ENCODE measurements around the gene RARB.

The RARB gene

DNA sequence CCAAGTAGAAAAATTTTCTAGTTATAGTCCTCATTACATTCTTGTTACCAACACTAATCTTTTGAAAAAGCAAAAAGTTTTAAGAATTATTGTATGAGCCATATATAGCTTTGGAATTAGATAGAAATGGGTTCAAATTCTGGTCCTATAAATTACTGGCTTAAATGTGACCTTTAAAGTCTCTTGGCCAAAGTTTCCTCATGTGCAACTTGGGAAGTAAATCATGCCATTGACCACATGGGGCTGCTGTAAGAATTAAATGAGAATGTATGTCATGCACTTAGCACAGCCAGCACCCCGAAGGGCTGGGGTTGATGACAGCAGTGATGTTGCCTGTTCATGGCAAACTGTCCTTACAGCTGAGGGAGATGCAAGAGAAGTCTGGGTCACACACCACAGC is 128.4 kb downstream of the RARB start:
- no peak for DNase-seq

DNA sequence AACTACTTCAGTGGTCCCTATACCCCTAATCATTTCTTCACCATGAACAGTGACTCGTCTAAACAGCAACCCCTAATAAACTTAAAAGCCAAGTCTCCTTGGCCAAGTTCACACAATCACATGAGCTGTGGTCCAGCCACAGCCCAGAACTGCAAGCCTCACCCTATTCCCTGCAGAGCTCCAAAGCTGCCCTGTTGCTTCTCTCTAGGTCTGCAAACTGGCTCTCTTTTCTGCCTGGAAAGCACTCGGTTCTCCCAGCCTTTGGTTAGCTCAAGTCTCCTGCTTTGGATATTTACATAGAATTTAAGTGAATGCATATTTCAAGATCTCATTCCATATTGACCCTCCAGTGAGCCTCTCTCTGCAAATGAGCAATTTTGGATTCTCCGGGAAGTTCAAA is 129.6 kb downstream of the RARB start:
- DNase-seq = no peak

DNA sequence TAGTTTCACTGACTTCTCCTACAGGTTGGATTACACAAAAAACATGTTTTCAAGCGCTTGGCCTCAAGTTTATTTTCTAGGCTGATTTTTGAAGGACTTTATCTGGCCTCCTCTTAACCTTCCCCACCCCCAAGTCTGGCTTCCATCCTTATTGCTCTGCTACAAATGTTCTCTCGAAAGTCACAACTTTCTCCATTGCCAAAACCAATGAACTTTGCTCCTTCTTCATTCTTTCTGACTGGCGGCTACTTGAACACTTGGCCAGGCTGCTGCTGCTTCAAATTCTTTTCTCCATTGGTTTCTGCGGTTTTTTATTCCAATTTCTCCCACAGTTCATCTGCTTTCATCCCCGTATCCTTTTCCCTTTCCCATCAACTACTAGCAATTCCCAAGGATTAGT is 130.1 kb downstream of the RARB start:
- no peak for DNase-seq

DNA sequence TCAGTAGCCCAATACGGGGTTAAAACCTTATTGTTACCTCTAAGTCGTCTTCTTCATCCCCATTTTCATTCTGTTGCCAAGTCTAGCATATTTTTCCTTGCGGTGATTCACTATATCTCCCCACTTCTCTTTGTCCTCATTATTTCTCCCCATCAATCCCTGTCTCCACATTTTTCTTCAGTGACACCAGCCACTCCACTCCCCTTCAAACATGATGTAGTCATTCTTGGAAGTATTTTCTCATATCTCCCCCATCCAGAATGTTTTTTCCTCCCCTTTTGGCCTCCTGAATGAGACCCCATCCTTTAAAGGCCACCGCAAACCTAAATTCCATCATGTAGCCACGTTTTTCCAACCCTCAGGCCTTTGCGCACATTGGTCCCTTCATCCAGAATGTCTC is 130.7 kb downstream of the RARB start:
- DNase-seq = no peak

DNA sequence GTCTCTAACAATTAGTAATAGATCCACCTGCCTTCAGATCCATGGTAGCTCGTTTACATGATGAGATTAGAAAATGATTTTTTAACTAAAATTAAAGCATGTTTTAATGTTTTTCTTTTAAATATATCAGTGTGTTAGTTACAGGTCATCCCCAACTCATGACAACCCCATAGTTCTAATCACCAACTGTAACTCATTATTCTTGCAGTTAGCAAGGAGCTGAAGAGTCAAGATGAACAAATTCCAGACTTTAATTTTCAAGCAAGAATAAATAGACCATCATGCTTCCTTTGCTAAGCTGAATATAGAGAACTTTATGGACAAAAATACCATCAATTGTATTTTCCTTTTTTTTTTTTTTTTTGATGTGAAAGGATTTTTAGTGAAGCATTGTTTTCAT is 135.5 kb downstream of the RARB start:
- no peak for DNase-seq

DNA sequence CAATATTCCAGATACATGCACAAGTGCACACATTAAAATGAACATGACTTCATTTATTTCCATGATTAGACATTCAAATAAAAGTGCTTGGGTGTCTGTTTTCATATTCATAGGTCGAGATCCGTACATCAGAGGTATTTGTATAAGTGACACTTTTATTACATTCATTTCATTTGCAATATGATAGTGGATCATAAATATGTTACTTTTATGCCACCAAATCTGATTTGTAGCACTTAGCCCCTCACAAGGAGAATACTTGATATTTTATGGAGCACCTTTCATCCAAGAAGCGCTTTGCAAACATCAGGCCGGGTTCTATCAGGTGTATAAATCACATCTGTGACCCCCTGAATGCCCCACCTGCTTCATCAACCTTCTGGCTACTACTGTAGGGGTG is 136.0 kb downstream of the RARB start:
- DNase-seq = no peak

DNA sequence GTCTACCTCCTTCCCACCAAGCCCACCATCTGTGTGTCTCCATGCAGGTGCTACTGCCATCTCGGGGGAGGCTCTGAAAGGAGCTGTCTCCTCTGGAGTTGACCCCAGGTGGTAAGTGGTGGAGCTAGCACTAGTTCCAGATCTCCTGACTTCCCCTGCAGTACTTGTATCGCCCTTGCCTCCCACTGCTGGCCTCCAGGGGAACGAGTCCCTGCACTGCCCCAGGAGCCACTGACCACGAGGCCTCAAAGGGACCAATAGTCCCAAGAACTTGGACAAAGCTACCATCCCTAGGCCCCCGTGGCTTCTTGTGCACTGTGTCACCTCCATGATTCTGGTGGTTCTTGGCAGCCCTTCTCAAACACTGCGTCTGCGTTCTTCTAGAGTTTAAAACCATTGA is 137.7 kb downstream of the RARB start:
- no peak for DNase-seq

DNA sequence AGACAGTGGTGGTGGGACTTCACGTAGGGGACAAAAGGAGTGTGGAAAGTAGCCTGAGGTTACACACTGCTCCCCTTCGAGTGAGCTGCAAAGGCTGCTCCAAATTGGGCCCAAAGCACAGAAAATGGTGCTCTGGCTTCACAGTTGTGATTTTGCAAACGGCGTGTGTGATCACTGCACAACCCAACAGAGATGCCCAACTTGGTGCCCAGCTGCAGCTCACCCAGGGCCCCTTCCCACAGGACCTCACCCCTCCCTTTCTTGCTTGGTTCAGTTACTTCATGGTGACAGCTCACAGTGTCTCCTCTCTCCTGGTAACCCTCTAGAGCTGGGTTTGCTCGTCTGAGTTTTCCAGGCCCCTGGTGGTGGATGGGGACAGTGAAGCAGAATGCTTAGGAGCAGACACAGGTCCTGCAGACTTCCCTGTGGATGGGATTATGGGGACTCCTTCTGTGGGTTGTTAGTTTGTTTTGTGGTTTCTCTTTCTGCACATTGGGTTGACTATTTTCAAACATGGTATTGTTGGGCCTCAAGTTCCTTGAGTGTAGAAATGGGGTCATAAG is 138.4 kb downstream of the RARB start:
- DNase-seq = no peak

DNA sequence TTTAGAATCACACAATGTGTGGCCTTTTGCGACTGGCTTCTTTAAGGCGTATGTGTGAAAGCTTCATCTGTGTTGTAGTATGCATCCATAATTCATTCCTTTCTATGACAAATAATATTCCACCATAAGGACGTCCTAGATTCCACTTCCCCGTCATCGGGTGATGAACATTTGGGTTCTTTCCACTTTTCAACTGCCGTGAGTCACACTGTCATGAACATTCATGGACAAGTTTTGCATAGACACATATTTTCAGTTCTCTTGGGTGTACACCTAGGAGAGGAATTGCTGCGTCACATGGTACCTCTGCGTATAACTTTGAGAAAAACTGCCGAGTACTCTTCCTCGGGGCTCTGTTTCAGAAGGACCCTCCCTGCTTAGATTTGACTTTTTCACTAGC is 139.3 kb downstream of the RARB start:
- no peak for DNase-seq

DNA sequence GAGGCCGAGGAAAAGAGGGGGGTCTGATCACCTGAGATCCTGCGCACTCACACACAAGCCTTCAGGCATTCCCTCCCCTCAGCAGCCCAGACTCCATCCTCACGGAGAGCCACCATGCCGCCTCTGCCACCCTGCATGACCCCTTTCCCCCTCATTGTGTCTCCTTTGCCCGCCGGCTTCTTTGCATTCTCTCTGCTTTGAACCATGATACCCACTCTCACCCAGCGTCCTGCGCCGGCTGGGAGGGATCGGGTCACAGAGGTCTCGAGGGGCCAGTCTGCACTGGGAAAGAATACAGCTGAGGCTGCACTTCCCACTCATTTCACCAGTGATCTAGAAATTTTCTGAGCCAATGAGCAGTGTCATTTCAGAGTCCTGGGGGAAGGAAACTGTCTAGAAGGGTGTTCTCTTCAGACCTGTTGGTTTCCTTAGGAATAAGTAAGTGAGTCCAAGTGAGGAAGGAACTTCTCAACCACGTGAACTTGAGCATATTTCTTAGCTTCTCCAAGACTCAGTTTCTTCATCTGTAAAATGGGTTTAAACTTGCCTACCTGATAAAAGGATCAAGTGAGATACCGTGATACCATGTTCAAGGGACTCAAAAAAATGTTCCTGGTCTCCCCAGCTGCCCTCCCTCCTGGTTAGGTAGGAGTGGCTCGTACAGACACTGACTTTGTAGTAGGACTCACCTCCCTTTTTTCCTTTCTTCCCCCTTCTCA is 139.9 kb downstream of the RARB start:
- no peak for DNase-seq

DNA sequence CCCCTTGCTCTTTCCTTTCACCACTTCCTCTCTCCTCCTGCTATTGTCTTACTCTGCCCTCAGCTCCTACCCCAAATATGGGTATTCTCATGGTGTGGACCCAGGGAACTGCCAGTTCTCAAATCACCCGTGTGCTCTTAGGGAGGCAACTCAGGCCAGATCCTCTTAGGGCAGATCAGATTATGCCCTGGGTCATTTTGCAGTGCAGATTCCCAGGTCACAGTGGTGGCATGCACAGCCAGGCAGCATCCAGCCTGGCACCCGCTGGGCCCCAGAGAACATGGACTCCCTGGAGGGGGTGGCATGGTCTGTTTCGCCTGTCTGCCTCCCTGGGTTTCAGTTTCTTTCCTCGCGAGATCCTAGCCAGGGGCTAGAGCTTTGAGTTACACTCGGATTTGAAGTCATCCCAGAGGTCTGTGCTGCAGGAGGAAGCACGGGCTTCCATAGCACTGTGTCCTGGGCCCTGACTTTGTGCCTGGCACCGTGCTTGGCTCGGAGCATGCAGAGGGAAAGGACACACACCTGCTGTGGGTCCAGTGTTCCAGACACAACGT is 140.5 kb downstream of the RARB start:
- DNase-seq = no peak

DNA sequence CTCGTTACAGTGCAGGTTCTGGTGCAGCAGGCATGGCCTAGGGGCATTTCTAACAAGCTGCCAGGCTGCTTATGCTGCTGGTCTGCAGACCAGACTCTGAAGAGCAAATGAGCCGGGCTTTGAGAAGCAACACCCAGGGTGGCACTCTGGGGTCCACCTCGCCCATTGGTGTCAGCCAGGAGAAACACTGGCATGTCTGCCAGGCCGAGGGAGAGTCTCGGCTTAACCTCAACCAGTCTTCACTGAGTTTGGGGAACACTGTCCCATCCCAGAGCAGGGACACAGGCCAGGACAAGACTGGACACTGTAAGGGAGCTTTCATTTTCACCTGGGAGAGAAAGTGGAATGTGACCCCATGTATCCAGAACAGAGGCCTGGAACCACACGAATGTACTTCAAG is 143.2 kb downstream of the RARB start:
- no peak for DNase-seq

DNA sequence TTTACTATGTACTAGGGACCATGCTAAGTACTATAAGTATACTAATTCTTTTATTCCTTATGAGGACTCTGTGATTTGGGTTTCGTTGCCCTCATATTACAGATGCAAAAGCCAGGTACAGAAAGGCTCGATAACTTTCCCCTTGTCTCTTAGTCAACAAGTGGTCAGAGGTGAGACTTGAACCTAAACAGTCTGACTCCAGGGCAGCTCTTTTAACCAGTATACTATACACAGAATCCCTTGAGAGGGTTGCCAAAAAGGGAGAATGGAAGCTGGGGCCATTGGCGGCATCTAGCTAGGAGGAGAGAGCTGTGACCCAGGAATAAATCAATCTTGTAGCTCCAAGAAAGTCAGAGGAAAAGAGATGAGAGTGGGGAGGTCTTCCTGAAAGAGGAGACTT is 144.3 kb downstream of the RARB start:
- no peak for DNase-seq

DNA sequence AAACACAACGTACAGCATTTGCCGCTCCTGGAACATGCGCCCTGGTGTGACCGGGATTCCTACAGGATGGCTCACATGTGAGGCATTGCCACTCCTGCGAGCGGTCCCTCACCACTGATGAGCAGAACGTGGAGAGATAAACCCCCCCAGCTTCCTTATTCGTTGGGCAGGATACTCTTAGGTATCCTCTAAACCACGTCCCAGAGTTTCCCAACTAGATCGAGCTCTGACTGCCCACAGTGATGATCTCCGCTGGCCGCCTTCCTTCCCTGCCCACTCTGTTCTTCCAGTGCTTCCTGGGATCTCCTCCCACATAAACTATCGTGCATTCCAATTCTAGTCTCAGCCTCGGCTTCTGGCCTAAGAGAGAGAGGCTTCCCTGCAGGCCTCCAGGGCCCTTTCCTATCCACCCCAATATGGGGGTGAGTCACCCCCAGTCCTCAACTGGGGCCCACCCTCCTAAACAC is 144.9 kb downstream of the RARB start:
- DNase-seq = peak; percentile 79

DNA sequence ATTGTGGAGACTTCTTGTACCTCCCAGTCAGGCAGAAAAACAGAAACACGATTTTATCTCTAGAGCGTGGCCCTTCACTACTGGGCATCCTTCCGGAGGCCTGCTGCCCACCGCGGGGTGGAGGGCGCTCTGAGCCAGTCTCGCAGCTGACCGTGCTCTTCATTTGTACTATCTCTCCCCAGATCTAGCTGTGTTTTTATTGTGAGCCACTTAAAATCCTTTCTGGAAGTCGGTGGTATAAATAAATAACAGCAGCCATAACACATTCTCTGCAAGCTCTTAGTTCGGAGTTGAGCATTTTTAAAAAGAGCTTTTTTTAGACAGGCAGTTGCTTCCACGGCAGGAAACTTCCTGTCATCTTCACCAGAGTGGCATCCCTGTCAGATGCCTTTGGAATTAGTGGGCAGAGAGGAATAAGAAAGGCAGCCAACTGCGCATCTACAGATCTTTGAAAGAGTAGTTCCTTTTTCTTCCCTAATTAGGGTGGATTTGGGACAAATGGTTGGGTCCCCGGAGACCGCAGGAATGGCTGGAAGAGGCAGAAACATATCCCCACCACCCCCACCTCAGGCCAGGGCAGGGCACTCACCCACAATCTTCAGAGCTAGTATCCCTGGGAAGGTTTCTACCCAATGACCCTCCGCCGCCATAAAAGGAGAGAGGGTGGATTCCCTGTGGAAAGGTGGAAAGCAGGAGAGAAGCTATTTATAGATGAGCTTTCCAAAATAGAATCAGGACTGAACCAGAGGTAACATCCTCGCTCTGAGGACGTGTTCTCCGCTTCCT is 145.5 kb downstream of the RARB start:
- no peak for DNase-seq

DNA sequence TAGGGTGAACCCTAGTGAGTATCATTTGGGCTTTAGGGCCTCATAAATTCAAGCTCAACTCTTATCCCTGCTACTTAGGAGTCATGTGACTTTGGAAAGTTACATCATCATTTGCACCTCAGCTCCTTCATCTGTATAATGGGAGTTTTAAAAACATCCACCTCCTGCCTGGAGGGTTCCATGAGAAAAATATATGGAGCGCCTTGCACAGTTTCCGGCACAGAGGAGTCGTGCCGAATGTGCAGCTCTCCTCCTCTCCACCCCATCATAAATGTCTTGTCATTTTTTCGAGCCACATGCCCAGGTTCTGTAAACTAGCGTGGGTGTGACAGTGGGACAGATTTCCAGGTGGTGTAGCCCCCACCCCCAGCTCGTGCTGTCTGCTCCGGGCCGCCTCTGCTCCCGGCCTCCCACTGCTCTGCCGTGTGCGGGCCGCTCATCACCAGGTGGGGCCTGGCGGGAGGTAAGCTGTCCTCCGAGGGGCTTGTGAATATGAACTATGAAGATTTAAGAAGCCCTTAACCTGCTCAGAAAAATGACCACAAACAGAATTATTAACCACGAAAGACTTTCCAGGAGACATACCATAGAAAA is 146.2 kb downstream of the RARB start:
- DNase-seq = no peak

DNA sequence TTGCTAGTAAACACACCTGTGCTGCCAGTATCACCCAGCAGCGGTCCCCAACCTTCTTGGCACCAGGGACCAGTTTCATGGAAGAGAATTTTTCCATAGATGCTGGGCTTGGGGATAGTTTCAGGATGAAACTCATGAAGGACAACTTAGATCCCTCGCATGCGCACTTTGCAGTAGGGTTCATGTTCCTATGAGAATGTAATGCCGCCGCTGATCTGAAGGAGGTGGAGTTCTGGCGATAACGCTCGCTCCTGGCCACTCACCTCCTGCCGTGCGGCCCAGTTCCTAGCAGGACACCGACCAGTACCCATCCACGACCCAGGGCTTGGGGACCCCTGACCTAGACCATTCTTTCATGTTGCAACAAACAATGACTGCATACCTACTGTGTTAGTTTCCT is 146.9 kb downstream of the RARB start:
- DNase-seq = no peak

DNA sequence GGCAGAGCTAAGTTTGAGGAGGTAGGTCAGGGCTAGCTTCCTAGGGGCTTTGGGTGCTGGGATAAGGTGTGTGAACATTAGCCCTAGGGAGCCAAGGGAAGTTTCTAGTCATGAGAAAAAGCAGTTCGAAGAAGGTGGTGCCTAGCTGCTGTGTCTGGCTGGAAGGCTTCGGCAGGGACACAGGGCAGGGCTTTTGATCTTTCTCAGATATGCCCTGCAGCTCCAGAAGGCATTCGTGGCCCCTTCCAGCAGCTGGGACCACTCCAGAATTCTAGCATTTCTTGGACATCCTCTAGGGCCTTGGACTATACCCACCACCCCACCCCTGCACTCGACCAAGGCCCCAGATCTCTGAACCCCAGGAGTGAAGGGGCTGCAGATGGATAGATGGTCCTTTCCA is 148.1 kb downstream of the RARB start:
- no peak for DNase-seq

DNA sequence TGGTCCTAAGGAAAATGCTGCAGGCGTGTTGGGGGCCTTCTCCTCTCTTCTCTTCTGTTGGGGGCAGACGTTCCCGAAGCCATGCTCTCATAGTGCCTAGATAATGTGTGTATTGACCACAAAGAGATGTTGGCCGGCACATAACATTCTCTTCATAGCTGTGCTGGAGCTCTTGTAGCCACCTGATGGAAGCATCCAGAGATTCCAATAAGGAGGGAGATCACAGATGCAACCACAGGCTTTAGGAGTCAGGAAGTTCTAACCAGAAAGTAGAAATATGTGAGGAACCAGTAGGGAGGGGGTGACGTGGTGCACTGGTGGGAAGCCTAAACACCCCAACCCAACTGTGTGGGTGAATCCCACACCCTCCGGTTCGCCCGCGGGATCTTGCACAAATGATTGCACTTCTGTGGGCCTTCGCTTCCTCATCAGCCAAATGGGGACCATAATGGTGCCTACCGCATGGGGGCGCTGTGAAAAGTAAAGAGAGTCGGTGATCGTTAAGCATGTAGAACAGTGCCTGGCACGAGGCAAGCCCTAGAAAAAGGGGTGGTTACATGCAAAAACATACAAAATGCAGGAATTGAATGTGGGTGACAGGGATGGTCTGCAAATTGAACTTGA is 148.9 kb downstream of the RARB start:
- DNase-seq = no peak

DNA sequence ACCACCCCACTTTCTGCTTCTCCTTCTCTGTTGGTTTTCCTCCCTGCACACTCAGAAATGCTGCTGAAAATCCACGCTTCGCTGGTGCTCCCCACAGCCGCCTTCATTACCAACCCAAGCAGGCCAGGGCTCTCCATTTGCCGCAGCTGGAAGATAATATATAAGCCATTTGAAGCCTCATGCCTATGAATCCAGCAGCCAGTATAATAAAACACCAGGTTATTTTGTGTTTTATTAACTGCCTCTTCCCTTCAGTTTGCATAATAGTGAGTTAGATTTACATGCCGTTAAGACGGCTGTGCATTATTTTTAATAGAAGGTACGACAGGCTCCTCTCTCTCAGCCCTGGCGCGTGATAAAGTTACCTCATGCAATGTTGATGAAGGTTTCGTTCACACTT is 150.0 kb downstream of the RARB start:
- peak; percentile 17 for DNase-seq

DNA sequence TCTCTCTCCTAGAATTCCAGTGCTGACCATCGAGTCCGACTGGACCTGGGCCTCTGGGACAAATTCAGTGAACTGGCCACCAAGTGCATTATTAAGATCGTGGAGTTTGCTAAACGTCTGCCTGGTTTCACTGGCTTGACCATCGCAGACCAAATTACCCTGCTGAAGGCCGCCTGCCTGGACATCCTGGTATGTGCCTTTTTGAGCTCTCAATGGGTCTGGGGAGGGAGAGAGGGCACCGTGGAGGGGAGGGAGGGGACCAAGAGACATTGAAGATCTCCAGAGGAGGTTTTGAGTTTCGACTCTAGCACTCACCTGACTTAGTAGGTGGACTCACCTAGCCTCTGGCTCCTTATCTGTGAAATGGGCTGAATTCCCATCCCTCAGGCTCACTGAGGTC is 152.5 kb downstream of the RARB start:
- DNase-seq = peak; percentile 43

DNA sequence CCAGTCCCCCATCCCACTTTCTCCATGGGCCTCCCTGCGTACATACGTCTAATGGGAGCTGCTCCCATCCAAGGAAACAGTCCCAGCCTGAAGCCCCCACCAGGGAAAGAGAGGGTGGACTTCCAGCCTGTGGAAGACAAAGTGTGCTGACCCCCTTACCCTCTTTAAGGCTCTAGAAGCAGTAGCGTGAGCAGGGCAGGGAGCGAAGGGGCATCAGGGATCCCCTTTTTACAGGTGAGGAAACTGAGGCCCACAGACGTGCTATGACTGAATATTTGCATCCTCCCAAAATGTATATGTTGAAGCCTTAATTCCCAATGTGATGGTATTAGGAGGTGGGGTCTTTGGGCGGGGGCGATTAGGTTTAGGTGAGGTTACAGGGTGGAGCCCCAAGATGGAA is 153.3 kb downstream of the RARB start:
- peak; percentile 16 for DNase-seq

DNA sequence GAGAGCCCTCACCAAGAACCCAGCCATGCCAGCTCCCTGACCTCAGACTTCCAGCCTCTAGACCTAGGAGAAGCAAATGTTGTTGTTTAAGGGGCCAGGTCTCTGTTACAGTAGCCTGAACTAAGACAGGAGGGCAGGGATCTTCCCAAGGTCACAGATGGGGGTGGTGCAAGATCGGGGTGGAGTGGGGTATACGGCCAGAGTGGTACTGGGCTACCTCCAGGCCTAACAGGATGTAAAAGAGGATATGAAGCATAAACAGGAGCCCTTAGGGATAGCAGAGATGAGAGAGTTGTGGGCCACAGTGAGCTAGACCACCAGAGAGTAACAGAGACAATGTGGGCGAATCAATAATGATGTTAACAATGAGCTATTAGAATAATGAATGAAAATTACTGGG is 153.8 kb downstream of the RARB start:
- DNase-seq = peak; percentile 45
